Muscle layer of colon (tissue), 2 donors: ENCODE results near the gene CLRN3.

Experiments used
- H3K27ac ChIP-seq: one replicate; pipeline ENCODE4 v1.7.0; 2013; ENCODE audit warnings: low read depth, mild to moderate bottlenecking, low read length, moderate library complexity
- H3K27me3 ChIP-seq, 2 donors: one replicate each; pipeline ENCODE4 v1.7.0; 2013; ENCODE audit warnings: low read length in 2 of 2, mild to moderate bottlenecking in 2 of 2; ENCODE audit not compliant: insufficient read depth in 2 of 2, control insufficient read depth in 1 of 2
- H3K36me3 ChIP-seq: one replicate; pipeline ENCODE4 v1.7.0; 2013; ENCODE audit warnings: mild to moderate bottlenecking, low read length; ENCODE audit not compliant: insufficient read depth
- H3K4me1 ChIP-seq: one replicate; pipeline ENCODE4 v1.7.0; 2013; ENCODE audit warnings: mild to moderate bottlenecking, low read length; ENCODE audit not compliant: insufficient read depth
- H3K4me3 ChIP-seq, 2 donors: one replicate each; pipeline ENCODE4 v1.7.0; 2013; ENCODE audit warnings: low read length in 2 of 2, low read depth in 1 of 2, mild to moderate bottlenecking in 1 of 2, moderate library complexity in 1 of 2
- H3K9ac ChIP-seq: one replicate; pipeline ENCODE4 v1.7.0; 2013; ENCODE audit warnings: low read length
- H3K9me3 ChIP-seq: one replicate; pipeline ENCODE4 v1.7.0; 2013; ENCODE audit warnings: mild to moderate bottlenecking, low read length
- donor health status: abdominal sarcoma.
- donor health status: Adenocarcinoma of cecum.

Gene CLRN3, protein sequence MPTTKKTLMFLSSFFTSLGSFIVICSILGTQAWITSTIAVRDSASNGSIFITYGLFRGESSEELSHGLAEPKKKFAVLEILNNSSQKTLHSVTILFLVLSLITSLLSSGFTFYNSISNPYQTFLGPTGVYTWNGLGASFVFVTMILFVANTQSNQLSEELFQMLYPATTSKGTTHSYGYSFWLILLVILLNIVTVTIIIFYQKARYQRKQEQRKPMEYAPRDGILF

DNA sequence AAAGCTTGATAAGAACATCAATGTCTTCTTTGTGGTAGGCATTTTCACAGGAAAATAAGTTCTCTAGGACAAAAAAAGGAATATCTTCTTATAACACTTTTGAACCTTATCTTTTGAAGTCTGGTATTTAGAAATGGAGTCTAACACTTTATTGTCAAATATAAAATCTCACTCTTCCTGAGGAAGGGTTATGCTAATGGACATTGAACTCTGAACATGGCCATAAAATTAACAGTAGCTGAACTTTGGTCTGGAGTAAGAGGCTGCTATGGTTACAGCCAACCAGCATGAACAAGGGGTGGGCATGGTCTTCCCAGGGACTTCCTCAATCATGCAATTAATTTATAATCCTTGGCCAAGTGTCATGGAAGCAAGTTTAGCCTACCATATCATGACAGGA is at the start of gene CLRN3:
CLRN3 (minus strand) TSS at position 199 of the 400 bp plus-strand sequence; CDS start at position 42, 157 bp downstream.
- Histone ChIP-seq H3K27ac (no peak within 1 kb of the TSS), H3K4me3 (no peak within 1 kb of the TSS), H3K27me3 (no peaks in the 10 kb centered on the region)

DNA sequence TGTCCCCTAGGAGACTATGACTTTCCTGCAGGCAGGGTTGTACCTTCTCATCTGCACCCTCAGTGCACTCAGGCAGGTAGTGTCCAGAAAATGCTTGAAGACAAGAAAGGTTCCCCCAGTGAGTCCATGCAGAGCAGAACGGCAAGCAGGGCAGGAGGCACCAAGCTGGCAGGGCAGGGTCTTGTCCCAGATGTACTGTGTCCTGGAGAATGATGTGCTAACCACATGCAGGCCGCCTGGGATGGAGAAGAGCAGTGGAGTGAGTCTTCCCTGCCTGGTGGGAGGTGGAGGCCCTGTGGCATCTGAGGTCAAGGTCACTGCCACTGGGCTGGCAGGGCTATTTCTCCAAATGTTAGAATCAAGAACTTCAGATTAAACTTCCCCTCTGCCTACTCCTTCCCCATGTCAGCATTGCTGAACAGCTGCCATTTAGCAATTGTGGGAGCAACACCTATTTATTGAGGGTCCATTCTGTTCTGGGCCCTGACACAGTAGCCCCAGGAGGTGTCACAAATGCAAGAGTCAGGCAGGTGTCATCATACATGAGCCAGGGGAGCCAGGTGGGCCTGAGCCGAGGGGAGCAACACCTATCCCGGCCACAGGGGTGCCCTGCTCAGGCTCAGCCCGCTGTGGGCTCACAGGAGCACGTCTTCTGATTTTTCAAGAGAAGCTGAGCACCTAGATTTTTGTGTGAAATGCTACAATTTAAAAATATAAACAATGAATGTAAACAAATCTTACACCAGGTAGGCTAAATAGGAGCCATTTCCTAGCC is 48.3 kb upstream of the CLRN3 start:
- Histone ChIP-seq H3K27me3 (no peaks in the 10 kb centered on the region), H3K27ac (no peak overlapping the region), H3K4me3 (no peak overlapping the region), H3K9me3 (no peaks in the 10 kb centered on the region), H3K4me1 (no peaks in the 10 kb centered on the region), H3K36me3 (no peaks in the 10 kb centered on the region), H3K9ac (no peak overlapping the region)

More for the DNA sequence above, at the start of gene CLRN3:
- Histone ChIP-seq H3K9me3 (no peaks in the 10 kb centered on the region), H3K9ac (no peak within 1 kb of the TSS), H3K4me1 (no peaks in the 10 kb centered on the region), H3K36me3 (no peaks in the 10 kb centered on the region)

DNA sequence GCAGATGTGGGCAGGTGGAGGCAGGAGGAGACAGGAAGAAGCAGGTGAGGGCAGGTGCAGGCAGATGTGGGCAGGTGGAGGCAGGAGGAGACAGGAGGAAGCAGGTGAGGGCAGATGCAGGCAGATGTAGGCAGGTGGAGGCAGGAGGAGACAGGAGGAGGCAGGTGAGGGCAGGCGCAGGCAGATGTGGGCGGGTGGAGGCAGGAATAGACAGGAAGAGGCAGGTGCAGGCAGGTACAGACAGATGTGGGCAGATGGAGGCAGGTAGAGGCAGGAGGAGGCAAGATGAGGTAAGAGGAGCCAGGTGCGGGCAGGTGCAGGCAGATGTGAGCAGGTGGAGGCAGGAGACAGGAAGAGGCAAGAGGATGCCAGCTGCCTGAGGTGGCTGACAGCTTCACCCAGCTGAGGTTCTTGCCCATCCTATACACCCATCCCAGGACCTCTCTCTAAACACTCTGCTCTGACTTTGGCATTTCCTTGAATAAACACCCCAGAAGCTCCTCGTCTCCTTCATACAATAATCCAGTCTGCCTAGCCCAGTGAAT is 47.1 kb upstream of the CLRN3 start:
- Histone ChIP-seq H3K27me3 (no peaks in the 10 kb centered on the region), H3K27ac (no peak overlapping the region), H3K4me3 (no peak overlapping the region), H3K9ac (no peak overlapping the region), H3K9me3 (no peaks in the 10 kb centered on the region), H3K4me1 (no peaks in the 10 kb centered on the region), H3K36me3 (no peaks in the 10 kb centered on the region)

DNA sequence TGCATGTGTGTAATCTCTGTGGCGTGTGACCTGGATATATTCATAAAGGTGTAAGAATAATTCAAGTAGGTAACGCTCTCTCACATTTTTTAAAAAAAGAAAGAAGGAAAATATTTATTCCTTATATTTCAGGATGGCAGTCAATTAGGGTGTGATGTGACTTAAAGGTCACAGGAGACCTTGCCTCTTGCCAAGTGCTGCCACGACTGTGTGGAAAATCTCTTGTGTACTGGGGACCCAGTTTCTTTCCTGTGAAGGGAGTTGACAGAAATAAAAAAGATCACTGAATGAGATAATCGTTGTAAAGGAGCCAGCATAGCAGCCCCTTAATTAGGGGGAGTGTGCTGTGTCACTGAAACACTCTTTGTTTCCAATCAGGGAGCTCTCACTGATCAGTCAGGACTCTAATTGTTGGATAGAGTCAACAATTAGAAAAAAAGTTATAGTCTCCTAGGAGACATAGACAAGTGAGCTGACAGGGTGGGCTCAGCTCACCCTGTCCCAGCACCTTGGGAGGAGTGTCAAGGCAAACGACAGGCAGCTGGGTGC is 45.2 kb upstream of the CLRN3 start:
- Histone ChIP-seq H3K27ac (no peak overlapping the region), H3K9ac (no peak overlapping the region), H3K4me3 (no peak overlapping the region), H3K36me3 (no peaks in the 10 kb centered on the region), H3K27me3 (no peaks in the 10 kb centered on the region), H3K9me3 (no peaks in the 10 kb centered on the region), H3K4me1 (no peaks in the 10 kb centered on the region)

DNA sequence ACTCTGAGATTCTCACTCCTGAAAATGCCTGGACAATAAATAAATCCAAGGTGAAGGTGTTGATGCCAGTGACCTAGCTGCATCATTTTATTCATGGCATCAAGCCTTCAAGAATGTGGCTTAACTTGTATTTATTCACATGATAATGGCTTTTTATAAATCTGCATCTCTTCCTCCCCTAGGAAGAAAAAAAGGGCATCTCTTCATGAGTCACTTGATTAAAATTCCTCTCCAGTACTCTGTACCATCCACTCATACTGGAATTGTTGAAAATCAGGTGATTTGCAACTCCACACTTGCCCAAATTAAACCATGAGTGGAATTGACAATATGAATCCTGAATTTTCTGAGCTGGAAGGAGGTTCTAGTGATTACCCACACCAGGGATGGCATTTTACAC is 44.3 kb upstream of the CLRN3 start:
- H3K9ac ChIP-seq = no peak overlapping the region
- H3K4me3 ChIP-seq = no peak overlapping the region
- H3K9me3 ChIP-seq = no peaks in the 10 kb centered on the region
- no peaks in the 10 kb centered on the region for H3K4me1 ChIP-seq
- H3K36me3 ChIP-seq = no peaks in the 10 kb centered on the region
- no peak overlapping the region for H3K27ac ChIP-seq
- no peaks in the 10 kb centered on the region for H3K27me3 ChIP-seq

DNA sequence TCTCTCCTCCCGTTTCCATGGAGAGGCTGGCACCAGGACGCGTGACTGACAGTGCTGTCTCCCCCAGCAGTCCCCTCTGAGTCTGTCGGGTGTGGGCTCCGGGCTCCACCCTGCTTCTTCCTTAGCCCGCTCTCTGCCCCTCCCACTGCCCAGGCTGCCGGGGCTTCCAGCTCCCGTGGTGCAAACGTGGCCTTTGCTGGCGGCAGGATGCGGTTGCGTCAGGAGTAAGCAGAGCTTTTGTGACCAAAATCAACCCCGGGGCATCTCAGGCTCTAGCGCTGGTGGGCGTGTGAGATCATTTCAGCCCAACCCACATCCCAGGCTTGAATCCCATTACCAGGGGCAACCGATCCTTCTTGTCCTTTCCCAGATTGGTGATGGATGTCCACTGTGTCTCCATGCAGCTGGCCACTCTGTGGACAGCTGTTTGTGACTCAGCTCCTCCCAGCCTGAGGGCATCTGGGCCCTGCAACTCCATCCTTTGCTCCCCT is 42.4 kb upstream of the CLRN3 start:
- H3K4me1 ChIP-seq = no peaks in the 10 kb centered on the region
- H3K27me3 ChIP-seq = no peaks in the 10 kb centered on the region
- no peak overlapping the region for H3K9ac ChIP-seq
- no peak overlapping the region for H3K4me3 ChIP-seq
- no peaks in the 10 kb centered on the region for H3K9me3 ChIP-seq
- H3K36me3 ChIP-seq = no peaks in the 10 kb centered on the region
- no peak overlapping the region for H3K27ac ChIP-seq

DNA sequence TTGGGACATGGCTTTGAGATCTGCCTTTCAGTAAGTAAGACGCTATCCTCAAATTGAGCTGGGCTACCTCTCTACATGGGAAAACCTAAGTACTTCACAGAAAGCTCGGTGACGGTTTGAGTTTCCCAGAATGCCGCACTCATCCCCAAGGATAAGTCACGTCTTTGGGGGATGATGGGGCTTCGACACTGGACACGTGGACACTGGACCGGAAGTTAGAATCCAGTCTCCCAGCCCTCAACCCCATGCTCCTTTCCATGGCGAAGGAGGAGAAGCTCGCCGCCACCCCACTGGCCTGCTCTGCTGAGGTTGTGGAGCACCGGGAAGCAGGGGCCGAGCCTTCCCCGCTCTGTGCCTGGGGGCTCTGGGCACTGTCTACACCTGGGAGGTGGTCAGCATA is 41.6 kb upstream of the CLRN3 start:
- H3K4me3 ChIP-seq = no peak overlapping the region
- no peak overlapping the region for H3K9ac ChIP-seq
- H3K27ac ChIP-seq = no peak overlapping the region
- no peaks in the 10 kb centered on the region for H3K36me3 ChIP-seq
- no peaks in the 10 kb centered on the region for H3K27me3 ChIP-seq
- H3K9me3 ChIP-seq = no peaks in the 10 kb centered on the region
- H3K4me1 ChIP-seq = no peaks in the 10 kb centered on the region

DNA sequence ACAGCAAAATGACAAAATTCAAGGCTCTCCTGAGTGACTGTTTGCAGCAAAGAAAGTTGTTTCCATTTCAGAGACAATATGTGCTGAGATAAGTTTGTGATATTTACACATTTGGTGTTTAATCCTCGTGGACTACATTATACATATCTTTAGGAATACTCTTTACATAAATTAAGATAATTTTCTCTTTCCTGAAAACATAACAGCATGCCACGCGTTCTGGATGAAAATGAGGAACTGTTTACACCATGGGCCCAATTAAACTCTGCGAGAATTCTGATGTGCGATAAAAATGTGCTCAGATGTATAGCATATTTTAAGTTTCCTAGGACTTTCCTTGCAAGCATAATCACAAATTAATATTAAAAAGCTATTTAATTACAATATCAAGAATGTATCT is 40.5 kb upstream of the CLRN3 start:
- no peak overlapping the region for H3K4me3 ChIP-seq
- no peaks in the 10 kb centered on the region for H3K4me1 ChIP-seq
- no peak overlapping the region for H3K27ac ChIP-seq
- H3K27me3 ChIP-seq = no peaks in the 10 kb centered on the region
- no peak overlapping the region for H3K9ac ChIP-seq
- no peaks in the 10 kb centered on the region for H3K36me3 ChIP-seq
- H3K9me3 ChIP-seq = no peaks in the 10 kb centered on the region

DNA sequence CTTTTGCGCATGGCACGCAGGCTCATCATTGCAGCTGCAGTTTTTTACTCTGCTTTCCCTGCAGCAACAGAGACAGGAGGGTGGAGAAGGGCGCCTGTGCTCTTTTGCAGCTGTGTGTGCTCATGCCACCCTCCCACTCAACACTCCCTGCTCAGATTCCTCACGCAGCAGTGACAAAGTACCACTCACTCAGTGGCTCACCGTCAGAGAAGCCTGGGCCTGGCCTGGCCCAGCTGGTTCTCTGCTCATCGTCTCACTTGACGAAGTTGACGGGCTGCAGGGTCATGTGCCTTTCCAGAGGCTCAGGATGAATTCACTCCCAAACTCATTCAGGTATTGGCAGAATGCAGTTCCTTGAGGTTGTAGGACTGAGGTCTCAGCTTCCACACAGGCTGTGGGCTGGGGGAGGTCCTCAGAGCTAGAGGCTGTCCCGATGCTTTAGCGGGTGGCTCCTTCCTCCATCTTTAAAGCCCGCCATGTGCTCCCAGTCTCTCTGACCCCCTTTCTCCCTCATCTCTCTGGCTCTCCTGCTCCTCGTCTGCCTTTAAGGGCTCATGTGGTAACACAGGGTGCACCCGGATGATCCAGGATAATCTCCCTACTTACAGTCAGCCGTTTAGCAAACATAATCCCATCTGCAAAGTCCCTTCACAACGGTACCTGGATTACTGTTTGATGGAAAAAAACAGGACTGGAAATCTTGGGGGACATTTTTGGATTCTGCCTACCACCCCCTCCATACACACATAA is 40.0 kb upstream of the CLRN3 start:
- Histone ChIP-seq H3K4me3 (no peak overlapping the region), H3K27ac (no peak overlapping the region), H3K36me3 (no peaks in the 10 kb centered on the region), H3K27me3 (no peaks in the 10 kb centered on the region), H3K9ac (no peak overlapping the region), H3K4me1 (no peaks in the 10 kb centered on the region), H3K9me3 (no peaks in the 10 kb centered on the region)

DNA sequence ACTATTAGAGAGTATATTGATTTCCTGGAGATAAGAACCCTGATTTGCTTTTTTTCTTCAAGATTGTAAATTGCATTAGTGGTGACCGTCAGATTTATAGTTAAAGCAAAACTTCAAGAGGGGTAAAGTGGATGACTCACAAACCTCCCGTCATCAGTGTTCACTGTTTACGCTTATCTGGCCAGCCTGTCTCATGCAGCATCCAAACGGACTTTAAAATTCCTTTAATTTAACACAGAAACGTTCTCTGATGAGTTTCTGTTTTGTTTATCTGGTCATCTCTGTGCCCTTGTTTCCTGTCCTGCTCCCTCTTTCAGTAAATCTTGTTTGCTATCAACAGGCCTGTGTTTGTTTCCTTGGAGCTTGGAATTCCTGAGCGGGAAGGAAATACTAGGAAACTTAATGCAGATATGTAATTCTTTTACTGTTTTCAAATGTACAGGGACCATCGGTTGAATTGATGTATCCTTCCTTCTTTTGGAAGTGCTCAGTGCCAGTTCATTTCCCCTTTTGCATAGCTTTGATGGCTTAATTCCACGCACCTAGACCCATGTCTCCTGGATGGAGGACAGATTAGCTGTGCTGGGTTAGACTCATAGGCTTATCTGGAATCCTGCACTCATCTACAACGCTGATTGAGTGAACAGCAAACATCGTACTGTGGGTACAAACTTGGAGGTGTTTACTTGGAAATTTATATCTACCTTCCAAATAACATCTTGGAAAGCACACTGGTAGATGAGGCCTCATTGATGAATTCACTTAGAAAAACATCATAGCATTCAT is 35.5 kb upstream of the CLRN3 start:
- Histone ChIP-seq H3K9me3 (no peaks in the 10 kb centered on the region), H3K27ac (no peak overlapping the region), H3K36me3 (no peaks in the 10 kb centered on the region), H3K9ac (no peak overlapping the region), H3K4me3 (no peak overlapping the region), H3K4me1 (no peaks in the 10 kb centered on the region), H3K27me3 (no peaks in the 10 kb centered on the region)
